Activated T-cell treated with anti-CD3 and anti-CD28 coated beads for 4 hours (primary cell): ENCODE data around the gene CTNS.
"Not testable (repeated sequence)": the region's sequence is repeated elsewhere in the genome, so short reads cannot be mapped to it uniquely, and the experiment has no call there.

Source experiments
- DNase-seq: peaks from one replicate; pipeline ENCODE4 v3.0.0-alpha.2; 2020

The CTNS gene

DNA sequence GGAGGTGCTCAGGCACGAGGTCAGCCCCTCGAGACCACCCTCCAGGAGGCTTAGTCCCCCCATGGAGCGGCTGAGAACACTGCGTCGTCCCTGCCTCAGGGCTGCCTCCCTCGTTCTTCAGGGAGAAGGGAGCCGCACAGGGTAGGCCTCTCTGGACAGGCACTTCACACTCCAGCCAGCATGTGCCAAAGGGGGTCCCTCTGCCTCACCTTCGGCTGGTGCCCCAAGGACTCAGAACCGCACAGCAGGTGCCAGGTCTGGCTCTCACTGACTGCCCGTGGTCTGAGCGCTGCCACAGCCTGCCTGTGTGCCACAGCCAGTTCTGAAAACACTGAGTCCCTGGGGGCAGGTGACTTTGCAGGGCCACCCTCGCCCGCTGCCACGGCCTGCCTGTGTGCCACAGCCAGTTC, 52.3 kb downstream of the CTNS start:
- no peak for DNase-seq

DNA sequence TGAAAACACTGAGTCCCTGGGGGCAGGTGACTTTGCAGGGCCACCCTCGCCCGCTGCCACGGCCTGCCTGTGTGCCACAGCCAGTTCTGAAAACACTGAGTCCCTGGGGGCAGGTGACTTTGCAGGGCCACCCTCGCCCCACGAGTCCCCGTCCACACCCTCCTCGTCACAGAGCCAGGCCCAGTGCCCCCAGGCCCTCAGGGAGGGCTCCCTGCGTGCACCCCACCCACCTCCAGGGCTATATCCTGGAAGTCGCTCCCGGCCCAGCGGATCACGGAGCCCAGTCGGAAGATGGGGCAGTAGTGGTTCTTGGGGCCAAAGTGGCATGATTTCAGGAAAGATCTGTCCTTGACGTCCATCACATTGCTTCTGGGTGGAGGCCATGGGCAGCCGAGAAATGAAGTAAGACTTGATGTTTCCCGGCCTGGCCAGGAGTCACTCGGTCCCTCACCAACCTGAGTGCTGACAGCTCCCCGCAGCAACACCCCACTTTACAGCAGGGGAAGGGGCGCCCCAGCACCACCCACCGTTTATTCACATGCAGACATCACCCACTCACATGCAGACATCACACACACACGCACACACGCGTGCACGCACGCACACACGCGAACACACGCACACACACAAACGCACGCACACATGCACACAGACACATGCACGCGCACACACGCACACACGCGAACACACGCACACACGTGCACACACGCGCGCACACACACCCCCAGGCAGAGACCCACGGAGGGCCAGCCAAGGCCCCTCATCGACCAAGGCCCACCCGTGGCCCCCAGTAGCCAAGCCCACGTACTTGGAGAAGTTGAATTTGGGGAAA, 52.9 kb downstream of the CTNS start:
- no peak for DNase-seq

DNA sequence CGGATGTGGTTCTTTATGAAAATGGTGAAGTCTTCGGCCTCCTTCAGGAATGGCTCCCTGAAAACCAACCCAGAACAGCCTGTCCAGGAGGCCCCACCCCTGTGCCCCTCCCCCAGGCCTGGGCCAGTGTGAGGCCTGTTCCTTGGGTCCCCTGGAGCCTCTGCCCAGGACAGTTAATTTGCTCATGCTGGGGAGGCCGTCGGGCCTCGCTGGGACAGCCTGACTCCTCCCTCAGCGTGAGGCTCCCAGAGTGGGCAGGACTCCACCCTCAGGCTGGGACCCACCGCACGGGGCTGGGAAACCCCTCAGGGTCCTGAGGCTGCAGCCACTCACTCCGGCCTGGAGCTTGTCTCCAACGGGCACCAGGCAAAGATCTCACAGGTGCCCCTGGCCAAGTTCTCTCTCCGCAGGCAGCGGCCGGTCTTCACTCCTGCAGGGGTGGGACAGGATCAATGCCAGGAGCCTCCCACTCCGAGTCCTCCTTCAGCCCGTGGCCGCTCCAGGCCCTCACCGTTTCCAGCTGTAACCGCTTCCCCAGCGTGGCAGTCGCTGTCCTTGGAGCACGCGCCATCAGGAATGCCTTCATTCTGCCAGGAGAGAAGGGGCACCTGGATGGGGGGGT, 53.6 kb downstream of the CTNS start:
- no peak for DNase-seq

DNA sequence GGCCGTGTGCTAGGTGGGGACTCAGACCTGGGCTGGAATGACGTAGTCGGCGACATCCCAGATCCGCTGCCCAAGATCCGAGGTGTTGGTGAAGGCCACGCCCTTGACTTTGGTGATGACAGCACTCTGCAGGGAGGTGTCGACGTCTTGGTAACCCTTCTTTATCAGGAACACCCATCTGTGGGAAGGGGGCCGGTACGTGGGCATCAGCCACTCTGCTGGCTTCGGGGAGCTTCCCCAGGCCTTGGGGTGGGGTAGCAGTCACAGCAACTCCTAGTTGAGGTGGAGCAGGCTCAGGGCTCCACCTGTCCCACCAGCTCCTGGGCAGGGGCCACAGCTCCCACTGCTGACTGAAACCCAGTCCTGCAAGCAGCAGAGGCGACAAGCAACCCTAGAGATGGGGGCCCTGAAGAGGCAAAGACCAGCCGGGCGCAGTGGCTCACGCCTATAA, 55.1 kb downstream of the CTNS start:
- DNase-seq, result no peak

DNA sequence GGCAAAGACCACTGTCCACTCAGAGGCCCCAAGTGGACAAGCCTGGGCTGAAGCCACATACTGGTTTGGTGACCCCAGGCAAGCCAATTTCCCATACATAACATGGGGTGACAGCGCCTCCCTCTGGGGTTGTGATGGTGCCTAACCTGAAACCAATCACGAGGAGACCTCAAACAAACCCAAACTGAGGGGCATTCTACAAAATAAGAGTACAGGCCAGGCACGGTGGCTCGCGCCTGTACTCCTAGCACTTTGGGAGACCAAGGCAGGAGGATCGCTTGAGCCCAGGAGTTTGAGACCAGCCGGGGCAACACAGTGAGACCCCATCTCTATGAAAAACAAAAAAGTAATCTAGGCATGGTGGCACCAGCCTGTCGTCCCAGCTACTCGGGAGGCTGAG, 55.8 kb downstream of the CTNS start:
- DNase-seq, result no peak

DNA sequence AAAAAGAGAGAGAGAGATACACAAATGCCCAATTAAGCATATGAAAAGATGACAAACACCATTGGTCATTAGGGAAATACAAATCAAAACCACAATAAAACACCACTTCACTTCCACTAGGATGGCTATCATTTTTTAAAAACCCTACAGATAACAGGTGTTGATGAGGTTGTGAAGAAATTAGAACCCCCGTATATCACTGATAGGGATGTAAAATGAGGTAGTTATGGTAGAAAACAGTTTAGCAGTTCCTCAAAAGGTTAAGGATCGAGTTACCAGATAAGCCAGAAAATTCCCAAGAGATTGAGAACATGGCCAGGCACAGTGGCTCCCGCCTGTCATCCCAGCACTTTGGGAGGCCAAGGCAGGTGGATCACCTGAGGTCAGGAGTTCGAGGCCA, 56.6 kb downstream of the CTNS start:
- DNase-seq, result no peak

DNA sequence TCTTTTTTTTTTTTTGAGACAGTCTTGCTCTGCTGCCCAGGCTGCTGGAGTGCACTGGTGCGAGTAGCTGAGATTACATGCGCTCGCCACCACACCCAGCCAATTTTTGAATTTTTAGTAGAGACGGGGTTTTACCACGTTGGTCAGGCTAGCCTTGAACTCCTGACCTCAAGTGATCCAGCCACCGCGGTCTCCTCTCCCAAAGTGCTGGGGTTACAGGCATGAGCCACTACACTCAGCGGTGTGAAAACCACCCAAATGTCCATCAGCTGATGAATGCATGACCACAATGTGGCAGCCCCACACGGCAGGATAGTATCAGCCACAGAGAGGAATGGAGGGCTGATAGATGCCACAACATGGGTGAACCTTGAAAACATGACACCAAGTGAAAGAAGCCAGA, 57.3 kb downstream of the CTNS start:
- no peak for DNase-seq

DNA sequence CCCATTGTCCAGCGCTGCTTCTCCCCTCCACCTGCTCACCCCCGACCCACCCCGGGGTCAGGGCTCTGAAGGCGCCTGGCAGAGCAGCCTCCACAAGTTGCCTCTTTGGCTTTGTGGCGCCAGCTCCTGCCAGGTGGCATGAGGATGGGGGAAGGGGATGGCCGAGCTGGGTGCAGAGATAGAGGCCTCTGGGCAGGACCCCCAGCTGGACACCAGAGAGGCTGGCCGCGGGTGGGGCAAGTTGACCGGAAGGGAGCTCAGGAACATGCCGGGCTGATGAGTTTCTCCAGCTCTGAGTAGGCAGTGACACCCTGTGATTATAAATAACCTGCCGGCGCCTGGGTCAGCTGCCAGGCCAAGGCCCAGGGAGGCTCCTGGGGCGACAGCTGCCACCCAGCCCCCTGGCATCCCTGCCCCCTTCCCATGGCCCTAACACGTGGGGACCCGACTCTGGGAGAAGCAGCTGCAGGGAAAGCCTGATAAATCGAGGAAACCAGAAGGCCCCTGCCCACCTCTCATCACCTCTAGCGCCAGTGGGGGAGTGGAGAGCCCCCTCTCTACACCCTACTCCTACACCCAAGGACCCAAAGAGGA, 58.7 kb downstream of the CTNS start:
- DNase-seq, result no peak

DNA sequence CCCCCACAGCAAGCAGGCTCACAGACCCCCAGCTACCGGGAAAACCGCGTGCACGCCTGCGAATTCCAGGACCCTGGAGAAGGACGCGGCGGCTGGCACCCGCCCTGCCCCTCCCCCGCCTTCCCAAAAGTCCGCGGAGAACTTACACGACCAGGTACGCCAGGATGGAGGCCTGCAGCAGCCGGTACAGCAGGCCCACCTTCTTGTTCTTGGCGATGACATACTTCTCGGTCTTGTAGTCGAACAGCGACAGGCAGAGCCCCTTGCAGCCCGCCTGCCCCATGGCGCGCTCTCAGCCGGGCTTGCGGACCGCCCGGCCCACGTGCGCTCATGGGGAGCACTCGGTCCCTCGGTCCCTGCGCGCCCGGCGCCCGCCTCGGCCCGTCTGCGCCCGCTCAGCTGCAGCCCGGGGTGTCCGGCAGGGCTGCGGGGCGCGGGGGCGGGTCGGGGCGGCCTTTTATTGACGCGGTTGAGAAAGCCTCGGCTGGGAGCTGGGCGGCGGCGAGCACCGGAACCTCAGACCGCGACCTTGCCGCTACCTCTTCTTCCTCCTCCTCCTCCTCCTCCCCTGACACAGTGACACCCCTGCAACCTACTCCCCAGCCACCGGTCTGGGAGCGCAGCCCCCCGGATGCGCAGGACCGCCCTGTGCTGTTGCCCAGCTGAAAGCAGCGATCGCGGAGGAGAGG, 59.3 kb downstream of the CTNS start, which contains the start of gene P2RX5:
Gene P2RX5 (minus strand): TSS at position 433 of the 689 bp plus-strand sequence. CDS start 150 bp downstream, at position 283.
- DNase-seq, result peak; percentile 11

DNA sequence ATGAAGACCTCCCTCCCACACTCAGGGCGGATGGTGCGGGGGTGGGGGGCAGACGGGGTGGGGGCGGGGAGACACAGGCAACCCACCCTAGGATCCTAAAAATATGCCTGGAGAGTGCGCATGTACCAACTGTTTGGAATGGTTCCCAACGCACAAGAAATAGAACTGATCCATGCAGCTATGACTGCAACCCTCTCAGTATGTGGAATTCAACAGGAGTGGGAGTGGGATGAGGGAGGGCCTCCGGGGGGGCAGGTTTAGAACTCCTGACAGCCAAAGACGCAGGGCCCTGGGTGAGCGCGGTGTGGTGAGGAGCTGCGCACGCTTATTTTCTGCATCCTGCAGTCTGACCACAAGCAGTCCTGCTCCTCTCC, 60.5 kb downstream of the CTNS start:
- DNase-seq, result no peak

DNA sequence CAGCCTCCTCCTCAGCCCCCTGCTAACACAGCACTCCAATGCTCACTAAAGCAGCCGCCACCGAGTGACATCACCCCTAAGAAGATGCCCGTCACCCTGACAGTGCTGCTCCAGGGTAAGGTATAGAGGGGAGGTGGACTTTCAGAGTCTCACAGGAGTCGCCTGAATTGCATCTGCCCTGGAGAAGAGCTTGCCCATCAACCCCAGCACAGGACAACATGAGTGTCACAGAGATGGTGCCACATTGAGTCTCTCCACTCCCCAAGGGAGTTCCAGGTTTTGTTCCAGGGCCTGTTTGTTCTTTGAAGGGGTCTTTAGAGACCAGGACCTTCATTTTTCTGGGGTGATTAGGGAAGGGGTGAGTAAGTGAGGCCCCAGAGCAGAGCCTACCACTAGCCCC, 61.6 kb downstream of the CTNS start:
- no peak for DNase-seq

DNA sequence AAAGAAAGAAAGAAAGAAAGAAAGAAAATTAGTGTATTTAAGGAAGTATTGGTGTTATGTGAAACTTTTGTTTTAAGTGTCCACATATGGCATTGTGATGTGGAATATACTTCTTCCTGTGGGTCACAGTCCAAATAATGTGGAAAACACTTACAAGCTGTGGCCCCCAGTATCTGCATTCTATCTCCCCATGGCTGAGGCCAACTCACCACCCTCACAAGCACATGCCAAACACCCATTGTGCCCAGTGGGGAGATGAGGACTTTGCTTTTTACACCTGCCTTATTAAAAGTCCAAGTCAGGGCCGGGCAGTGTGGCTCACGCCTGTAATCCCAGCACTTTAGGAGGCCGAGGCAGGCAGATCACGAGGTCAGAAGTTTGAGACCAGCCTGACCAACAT, 63.4 kb downstream of the CTNS start:
- no peak for DNase-seq

DNA sequence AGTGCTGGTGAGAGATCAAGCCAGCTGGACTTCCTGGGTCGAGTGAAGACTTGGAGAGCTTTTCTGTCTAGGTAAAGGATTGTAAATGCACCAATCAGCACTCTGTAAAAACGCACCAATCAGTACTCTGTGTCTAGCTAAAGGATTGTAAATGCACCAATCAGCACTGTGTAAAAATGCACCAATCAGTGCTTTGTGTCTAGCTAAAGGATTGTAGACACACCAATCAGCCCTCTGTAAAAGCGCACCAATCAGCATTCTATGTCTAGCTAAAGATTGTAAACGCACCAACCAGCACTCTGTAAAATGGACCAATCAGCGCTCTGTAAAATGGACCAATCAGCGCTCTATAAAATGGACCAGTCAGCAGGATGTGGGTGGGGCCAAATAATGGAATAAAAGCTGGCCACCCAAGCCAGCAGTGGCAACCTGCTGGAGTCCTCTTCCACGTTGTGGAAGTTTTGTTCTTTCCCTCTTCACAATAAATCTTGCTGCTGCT, 65.5 kb downstream of the CTNS start:
- not testable (repeated sequence) for DNase-seq

DNA sequence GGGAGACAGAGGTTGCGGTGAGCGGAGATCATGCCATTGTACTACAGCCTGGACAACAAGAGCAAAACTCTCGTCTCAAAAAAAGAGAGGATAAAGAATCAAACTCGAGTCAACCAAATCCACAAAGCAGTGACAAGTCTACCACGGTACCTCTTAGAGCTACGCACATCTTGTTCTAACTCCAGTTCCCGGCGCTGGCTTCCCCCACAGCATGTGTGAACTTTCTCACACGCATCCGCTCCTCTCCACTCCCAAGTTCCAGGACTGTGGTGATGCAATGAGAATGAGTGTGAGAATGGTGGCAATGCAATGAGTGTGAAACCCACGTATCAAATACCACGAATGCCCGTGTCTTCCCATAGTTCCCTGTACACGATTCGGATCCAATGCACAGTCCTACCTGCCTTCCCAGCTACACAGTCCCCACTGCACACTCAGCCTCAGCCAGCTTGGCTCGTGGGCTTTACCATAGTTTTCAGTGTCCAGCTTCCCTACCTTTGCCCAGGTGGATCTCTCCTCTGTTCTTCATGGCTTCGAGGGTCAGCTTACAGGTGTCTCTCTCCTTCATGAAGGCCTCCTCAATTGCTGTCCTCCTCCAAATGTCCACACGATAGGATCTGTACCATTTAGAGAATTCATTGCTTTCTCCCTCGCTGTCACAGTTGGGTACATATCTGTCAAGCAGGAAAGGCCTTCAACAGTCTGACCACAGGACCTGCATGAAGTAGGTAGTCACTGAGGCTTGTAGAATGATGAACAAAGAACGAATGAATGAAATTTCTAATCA, 68.6 kb downstream of the CTNS start:
- DNase-seq, result no peak

DNA sequence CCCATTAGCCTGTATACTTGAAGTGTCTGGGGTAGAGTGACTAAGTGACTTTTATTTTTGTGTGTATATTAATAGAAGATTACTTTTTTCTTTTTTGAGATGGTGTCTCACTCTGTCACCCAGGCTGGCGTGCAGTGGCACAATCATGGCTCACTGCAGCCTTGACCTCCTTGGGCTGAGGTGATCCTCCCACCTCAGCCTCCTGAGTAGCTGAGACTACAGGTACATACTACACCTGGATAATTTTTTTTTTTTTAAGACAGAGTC, 69.1 kb downstream of the CTNS start:
- not testable (repeated sequence) for DNase-seq

DNA sequence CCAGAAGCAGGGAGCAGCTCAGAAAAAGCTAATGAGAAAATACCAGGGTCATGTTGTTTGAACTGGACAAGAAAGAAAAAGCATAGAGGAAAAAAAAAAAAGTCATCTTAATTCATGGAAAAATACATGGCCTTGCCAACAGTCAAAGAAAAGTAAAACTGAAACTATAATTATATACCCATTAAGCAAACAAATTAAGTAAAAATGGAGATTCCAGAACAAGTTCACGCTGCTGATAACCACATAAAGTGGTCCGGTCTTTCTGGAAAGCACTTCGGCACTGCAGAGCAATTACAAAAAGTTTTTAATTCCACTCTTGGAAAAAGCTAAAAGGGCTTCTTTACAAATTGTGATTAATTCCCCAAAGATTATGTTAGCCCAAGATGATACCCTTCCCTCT, 71.8 kb downstream of the CTNS start:
- no peak for DNase-seq

DNA sequence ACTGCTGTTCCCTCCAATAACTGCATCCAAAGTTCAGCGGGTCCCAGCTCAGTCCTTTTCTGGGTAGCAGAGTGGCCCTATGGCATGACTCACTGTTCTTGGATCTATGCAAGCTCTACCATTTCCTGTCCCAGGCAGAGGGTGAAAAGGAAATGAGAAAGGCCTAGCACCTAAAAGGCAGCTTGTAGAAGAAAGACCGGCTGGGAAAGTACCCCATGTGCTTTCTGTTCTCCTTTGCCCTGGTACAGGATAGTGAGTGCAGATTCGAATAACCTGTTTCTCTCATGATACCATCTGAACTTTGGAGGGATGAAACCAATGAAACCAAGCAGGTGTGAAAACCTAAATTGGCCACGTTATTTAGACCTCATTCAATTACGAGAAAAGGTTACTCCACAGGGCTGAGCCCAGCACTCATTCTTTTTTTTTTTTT, 74.4 kb downstream of the CTNS start:
- peak; percentile 52 for DNase-seq
